Measurements from ENCODE around the gene MYRIP. TPM values are rescaled to one million over a fixed set of nuclear protein-coding genes. Genes with fewer than 3 reads are reported as not detected.

Gene MYRIP
- total and polyA plus RNA-seq, 10 of the 15 experiments (the other 5 are each of a cell fraction or from before 2014, with no cell fraction given): 0.03 to 0.08 (median 0.04) TPM; not detected in 6

DNA sequence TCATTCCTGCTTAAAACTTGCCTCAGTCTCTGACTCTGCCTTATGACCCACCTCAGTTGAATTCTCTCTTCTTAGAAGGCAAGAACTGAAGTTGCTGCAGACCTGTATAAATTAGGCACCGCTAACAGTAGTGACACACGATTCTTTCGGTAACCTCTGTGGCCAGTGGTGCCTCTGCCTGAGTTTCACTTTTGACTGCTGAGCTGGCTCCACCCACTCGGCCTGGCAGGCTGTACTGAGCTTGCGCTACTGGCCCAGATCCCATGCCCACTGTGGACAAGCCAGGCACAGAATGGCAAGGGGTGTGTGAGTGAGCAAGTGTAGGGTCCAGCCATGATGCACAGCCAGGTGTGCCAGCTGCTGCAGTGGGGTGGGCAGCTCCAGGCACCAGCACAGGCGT lies 481.0 kb downstream of the MYRIP start (continued):
- TF ChIP-seq, protein P1, sequence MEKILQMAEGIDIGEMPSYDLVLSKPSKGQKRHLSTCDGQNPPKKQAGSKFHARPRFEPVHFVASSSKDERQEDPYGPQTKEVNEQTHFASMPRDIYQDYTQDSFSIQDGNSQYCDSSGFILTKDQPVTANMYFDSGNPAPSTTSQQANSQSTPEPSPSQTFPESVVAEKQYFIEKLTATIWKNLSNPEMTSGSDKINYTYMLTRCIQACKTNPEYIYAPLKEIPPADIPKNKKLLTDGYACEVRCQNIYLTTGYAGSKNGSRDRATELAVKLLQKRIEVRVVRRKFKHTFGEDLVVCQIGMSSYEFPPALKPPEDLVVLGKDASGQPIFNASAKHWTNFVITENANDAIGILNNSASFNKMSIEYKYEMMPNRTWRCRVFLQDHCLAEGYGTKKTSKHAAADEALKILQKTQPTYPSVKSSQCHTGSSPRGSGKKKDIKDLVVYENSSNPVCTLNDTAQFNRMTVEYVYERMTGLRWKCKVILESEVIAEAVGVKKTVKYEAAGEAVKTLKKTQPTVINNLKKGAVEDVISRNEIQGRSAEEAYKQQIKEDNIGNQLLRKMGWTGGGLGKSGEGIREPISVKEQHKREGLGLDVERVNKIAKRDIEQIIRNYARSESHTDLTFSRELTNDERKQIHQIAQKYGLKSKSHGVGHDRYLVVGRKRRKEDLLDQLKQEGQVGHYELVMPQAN (conservative IDR thresholded peaks at IDR 0.05): no peak
- TF ChIP-seq NFXL1 (IDR thresholded peaks at IDR 0.05; ENCODE audit: borderline replicate concordance): no peak
- no peak for TF ChIP-seq HDGF (IDR thresholded peaks at IDR 0.05)

DNA sequence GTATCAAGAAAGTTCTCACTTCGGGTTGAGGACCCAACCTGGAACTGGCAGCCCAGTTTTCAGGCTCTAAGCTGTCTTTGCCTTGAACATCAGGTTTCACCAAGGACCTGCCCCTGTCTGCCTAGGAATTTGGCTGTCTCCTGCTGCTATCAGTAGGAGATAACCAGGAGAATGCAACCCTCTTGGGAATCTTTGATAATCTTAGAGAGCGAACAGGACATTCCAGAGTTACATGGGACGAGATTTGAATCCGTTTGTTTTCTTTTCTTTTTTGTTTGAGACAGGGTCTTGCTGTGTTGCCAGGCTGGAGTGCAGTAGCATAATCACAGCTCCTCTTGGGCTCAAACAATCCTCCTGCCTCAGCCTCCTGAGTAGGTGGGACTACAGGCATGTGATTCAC lies 482.1 kb downstream of the MYRIP start:
- ChIA-PET CTCF (interaction anchor here (1.5 kb wide), 1 partner anchor 17 kb away, joined by 5 read pairs; no protein-coding TSS in a partner anchor), POLR2A (no interaction called here), SMC1A (ENCODE audit: uncharacterized antibody, unreplicated experiment) (no interaction called here), RAD21 (ENCODE audit: unreplicated experiment) (no interaction called here)
- ATAC-seq (no peak), FAIRE-seq (no peak), DNase-seq (ENCODE audit: low read depth, low spot score) (no peak)
- H3K27ac ChIP-seq (ENCODE audit: control insufficient read depth, insufficient read depth): no peak overlapping the region
- WGBS (ENCODE audit: insufficient coverage, insufficient replicate concordance, low lambda C conversion rate, missing lambda C conversion rate): 75% methylated on average over 4 of the region's 4 CpGs
- H3K4me2 ChIP-seq (ENCODE audit: control insufficient read depth, insufficient read depth): no peak overlapping the region
- no peak overlapping the region for H2AFZ ChIP-seq (ENCODE audit: control insufficient read depth, low read depth, low read length)
- no peak overlapping the region for H3K9ac ChIP-seq (ENCODE audit: control insufficient read depth, insufficient read depth, low read length)
- no peaks in the 10 kb centered on the region for H3K79me2 ChIP-seq (ENCODE audit: control insufficient read depth, insufficient read depth, low read length)
- intact Hi-C loops (cut with micrococcal nuclease; ENCODE audit: unreplicated experiment): no loop called here
- H3K27me3 ChIP-seq (replicated peaks in 1 of 2; ENCODE audit: control insufficient read depth in 2 of 2, insufficient read depth in 2 of 2, low read length in 1 of 2): no peaks in the 10 kb centered on the region
- H4K20me1 ChIP-seq (ENCODE audit: control insufficient read depth, insufficient read depth): no peaks in the 10 kb centered on the region
- H3K4me1 ChIP-seq (ENCODE audit: control insufficient read depth, insufficient read depth, low read length): no peaks in the 10 kb centered on the region
- H3K36me3 ChIP-seq (ENCODE audit: control insufficient read depth in 2 of 2, insufficient read depth in 2 of 2, low read length in 1 of 2): no peaks in the 10 kb centered on the region
- H3K4me3 ChIP-seq: no peak overlapping the region
- no TSS peak for BruUV-seq (replicated peaks)
- no peaks in the 10 kb centered on the region; the same call in 2 of the 3 replicates for H3K9me3 ChIP-seq (replicated peaks; ENCODE audit: control insufficient read depth, insufficient read depth, low read length)
- in situ Hi-C loops (cut with MboI): no loop called here
- TF ChIP-seq, protein P2, sequence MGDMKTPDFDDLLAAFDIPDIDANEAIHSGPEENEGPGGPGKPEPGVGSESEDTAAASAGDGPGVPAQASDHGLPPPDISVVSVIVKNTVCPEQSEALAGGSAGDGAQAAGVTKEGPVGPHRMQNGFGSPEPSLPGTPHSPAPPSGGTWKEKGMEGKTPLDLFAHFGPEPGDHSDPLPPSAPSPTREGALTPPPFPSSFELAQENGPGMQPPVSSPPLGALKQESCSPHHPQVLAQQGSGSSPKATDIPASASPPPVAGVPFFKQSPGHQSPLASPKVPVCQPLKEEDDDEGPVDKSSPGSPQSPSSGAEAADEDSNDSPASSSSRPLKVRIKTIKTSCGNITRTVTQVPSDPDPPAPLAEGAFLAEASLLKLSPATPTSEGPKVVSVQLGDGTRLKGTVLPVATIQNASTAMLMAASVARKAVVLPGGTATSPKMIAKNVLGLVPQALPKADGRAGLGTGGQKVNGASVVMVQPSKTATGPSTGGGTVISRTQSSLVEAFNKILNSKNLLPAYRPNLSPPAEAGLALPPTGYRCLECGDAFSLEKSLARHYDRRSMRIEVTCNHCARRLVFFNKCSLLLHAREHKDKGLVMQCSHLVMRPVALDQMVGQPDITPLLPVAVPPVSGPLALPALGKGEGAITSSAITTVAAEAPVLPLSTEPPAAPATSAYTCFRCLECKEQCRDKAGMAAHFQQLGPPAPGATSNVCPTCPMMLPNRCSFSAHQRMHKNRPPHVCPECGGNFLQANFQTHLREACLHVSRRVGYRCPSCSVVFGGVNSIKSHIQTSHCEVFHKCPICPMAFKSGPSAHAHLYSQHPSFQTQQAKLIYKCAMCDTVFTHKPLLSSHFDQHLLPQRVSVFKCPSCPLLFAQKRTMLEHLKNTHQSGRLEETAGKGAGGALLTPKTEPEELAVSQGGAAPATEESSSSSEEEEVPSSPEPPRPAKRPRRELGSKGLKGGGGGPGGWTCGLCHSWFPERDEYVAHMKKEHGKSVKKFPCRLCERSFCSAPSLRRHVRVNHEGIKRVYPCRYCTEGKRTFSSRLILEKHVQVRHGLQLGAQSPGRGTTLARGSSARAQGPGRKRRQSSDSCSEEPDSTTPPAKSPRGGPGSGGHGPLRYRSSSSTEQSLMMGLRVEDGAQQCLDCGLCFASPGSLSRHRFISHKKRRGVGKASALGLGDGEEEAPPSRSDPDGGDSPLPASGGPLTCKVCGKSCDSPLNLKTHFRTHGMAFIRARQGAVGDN (IDR thresholded peaks at IDR 0.05): no peak
- TF ChIP-seq NFIC (IDR thresholded peaks at IDR 0.05; ENCODE audit: low read depth, low read length) (no peak), ZNF207 (IDR thresholded peaks at IDR 0.05; ENCODE audit: borderline replicate concordance) (no peak), EGR1 (IDR thresholded peaks at IDR 0.05; ENCODE audit: borderline replicate concordance in 1 of 2, low read depth in 2 of 2, low read length in 2 of 2) (no peak), IKZF1 (conservative IDR thresholded peaks at IDR 0.05) (no peak), ZSCAN29 (IDR thresholded peaks at IDR 0.05) (no peak)
- TF ChIP-seq, protein P1 (conservative IDR thresholded peaks at IDR 0.05): no peak
- TF ChIP-seq, protein P3, sequence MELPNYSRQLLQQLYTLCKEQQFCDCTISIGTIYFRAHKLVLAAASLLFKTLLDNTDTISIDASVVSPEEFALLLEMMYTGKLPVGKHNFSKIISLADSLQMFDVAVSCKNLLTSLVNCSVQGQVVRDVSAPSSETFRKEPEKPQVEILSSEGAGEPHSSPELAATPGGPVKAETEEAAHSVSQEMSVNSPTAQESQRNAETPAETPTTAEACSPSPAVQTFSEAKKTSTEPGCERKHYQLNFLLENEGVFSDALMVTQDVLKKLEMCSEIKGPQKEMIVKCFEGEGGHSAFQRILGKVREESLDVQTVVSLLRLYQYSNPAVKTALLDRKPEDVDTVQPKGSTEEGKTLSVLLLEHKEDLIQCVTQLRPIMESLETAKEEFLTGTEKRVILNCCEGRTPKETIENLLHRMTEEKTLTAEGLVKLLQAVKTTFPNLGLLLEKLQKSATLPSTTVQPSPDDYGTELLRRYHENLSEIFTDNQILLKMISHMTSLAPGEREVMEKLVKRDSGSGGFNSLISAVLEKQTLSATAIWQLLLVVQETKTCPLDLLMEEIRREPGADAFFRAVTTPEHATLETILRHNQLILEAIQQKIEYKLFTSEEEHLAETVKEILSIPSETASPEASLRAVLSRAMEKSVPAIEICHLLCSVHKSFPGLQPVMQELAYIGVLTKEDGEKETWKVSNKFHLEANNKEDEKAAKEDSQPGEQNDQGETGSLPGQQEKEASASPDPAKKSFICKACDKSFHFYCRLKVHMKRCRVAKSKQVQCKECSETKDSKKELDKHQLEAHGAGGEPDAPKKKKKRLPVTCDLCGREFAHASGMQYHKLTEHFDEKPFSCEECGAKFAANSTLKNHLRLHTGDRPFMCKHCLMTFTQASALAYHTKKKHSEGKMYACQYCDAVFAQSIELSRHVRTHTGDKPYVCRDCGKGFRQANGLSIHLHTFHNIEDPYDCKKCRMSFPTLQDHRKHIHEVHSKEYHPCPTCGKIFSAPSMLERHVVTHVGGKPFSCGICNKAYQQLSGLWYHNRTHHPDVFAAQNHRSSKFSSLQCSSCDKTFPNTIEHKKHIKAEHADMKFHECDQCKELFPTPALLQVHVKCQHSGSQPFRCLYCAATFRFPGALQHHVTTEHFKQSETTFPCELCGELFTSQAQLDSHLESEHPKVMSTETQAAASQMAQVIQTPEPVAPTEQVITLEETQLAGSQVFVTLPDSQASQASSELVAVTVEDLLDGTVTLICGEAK (IDR thresholded peaks at IDR 0.05; ENCODE audit: borderline replicate concordance): no peak

Data from GM12878 (cell line).